HG02798 (cell line): Measurements from ENCODE around the gene PML.
"Not testable (repeated sequence)": the region's sequence is repeated elsewhere in the genome, so short reads cannot be mapped to it uniquely, and the experiment has no call there.

Experiments
- ATAC-seq: cut with Tn5 transposase; IDR thresholded peaks from one replicate; pipeline ENCODE4 v1.9.1; 2021; ENCODE audit warnings: mild to moderate bottlenecking; ENCODE audit not compliant: unreplicated experiment, poor library complexity

PML gene

DNA sequence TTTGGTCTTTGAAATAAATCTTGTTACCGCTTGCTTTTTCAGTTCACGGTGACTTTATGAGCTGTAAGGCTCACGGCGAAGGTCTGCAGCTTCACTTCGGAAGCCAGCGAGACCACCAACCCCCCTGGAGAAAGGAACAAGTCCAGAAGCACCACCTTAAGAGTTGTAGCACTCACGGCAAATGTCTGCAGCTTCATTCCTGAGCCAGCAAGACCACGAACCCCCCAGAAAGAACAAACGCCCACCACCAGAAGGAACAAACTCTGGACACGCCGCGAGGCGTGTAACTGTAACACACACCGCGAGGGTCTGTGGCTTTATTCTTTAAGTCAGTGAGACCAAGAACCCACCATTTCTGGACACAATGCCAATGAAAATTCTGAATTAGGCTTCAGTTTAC is 59.0 kb downstream of the PML start:
- ATAC-seq = no peak

DNA sequence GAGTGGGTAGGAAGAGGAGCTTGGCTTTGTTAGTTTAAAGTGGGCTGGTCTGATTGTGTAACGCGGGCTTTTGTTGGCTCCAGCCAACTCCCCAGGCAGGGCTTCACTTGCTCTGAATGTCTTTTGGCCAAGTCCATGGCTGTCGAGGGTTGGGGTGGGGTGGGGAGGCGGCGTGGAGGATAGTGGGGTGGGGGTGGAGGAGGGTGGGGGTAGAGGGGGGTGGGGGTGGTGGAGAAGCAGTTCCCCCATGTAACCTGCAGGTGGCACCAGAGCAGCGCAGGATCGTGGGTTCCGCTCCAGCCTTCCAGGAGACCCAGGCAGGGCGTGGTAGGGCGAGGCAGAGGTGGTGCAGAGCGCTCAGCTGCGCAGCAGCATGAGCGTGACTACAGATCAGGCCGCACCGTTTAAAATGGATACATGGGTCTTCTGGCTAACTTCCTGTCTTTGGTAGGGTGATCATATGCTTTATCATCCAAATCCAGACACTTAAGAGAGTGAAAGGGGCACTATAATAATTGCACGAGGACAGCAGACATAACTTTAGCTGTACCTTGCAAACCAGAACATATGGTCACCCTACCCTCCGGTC is 59.5 kb downstream of the PML start:
- ATAC-seq = no peak

DNA sequence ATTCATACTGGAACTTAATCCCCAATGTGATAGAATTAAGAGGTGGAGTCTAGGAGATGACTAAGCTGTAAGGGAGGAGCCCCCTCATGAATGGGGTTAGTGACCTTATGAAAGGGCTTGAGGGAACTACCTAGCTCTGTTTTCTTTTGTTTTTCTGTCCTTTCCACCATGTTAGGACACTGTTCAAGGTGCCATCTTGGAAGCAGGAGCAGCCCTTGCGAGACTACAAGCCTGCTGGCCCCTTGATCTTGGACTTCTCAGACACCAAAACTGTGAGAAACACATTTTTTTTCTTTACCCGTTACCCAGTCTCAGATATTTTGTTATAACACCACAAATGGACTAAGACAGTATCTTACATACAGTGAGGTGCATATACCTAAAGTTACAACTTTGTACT is 61.3 kb downstream of the PML start:
- ATAC-seq = no peak

DNA sequence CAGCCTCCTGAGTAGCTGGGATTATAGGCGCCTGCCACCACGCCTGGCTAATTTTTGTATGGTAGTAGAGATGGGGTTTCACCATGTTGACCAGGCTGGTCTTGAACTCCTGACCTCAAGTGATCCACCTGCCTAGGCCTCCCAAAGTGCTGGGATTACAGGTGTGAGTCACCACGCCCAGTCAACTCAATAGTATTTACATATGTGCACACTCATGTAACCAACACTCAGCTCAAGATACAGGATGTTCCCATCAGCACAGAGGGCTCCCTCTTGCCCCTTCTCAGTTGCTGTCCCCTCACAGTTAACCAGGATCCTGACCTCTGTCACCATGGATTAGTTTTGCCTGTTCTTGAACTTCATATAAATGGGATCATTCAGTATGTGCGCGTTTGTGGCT is 61.8 kb downstream of the PML start:
- ATAC-seq = not testable (repeated sequence)

DNA sequence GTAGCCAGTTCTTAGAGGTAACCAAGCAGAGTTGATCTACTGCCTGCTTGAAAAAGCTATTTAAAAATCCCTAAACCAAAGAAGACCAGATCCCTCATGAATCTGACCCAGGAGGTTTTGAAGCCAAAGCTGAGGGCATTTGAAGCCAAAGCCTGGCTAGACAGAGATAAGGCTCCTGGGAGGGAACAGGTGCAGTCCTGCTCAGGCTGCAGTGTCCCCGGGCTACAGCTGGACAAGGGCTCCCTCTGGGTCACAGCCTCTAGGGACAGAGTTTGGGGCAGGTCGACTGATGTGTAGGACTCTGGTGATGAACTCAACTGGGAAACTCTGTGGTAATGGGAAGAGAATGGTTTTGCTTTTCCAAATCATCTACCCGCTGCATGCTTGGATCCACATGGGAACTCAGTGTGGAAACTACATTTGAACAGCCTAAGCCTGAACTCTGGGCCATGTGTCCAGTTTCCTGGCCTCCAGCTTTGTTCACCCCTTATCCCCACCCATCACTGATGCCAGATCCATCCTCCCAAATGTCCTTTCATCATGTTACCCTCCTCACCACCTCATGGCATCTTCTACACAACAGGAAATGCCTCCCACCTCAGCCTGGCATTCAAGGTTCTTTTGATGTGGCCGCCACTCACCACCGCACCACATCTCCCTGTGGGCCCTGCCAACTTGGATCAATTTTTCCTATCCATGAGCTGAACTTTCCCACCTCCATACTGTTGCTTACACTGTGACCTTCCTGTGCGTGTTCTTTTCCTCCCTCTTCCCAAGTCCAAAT is 64.7 kb downstream of the PML start:
- ATAC-seq = not testable (repeated sequence)

DNA sequence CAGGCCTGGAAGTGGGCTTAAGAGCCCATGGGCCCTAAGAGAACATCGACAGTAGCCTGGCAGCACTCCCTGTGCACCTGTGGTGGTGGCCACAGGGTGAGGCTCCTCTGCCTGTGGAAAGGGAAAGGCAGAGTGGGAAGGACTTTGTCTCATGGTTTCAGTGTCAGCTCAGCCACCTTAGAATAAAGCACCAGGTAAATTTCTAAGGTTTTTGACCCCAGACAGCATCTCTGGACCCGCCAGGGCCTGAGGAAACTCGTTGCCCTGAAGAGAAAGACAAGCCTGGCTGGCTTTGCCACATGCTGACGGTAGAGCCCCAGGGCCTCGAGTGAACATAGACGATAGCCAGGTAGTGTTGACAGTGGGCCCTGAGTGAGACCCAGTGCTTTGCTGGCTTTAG is 65.7 kb downstream of the PML start:
- no peak for ATAC-seq

DNA sequence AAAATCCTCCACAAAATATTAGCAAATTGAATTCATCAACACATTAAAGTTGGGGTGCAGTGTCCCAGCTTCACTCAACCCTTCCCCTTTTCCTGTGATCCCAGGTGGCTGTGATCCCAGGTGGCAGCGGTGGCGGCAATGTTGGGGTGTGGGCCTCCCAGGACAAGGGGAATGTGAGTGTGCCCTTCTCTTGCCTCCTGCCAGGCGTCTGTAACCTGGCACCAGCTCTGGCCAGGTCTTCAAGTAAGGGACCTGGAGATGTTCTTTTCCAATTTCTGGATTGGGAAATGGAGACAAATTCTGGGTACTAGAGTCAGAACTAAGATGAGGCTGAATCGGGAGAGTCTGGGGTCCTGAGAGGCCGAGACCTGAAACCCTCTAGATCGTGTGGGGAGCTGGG is 67.7 kb downstream of the PML start:
- ATAC-seq = no peak

DNA sequence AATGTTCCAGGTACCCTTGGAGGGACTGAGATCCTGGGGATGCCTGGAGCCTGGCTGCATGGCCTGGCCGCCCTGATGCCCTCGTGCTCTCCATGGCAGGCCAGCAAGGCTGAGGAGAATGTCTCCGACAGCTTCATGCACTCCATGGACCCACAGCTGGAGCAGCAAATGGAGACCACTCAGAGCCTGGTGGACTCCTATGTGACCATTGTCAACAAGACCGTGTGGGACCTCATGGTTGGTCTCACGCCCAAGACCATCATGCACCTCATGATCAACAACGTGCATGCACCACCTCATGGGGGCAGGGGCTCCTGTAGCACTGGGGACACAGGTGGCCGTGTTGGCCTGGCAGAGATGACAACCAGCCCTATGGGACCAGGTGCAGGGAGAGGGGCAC is 68.2 kb downstream of the PML start:
- ATAC-seq = no peak

DNA sequence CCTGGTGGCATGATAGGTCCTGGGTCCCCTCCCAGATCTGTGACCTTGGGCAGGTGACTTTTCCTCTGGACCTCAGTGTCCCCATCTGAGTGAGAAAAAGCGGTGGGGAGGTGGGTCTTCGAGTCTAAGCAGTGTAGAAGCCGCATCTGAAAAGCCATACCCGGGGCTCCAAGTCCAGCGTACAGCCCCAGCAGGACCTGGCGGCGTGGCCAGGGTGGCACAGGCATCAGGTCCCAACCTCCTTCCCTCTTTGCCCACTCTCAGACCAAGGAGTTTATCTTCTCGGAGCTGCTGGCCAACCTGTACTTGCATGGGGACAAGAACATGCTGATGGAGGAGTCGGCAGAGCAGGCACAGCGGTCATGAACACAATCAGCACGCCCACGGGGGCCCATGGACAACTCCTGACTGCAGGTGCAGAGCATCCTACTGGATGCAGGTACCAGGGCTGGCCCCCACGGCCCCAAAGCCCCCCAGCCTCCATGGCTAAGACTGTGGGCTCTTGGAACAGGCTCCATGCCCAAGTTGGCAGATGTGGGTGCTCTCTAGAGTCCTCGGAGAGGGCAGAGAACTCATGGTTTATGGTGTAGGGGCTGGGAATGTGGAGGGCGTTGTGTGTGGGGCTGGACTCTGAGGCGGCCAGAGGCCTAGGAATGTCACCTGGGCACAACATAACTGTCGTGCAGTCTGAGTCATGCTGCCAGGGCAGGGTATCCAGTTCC is 69.1 kb downstream of the PML start:
- ATAC-seq = not testable (repeated sequence)

DNA sequence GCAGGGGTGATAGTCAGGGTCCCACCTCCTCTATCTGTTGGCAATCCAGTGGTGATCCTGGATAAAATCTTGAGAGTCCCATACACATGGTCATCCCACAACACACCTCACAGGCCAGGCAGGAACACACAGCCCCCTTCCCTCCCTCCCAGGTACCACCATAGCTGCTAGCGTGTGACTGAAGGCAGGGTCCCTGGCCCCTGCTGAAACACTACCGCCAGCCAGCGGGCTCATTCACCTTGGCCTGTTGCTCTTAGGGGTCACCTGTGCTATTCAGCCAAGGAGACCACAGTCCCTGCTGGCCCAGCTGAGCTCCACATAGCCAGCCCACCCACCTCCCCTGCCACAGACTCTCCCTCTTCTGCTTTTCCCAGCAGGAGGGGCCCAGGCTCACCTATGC is 69.7 kb downstream of the PML start:
- ATAC-seq = not testable (repeated sequence)

DNA sequence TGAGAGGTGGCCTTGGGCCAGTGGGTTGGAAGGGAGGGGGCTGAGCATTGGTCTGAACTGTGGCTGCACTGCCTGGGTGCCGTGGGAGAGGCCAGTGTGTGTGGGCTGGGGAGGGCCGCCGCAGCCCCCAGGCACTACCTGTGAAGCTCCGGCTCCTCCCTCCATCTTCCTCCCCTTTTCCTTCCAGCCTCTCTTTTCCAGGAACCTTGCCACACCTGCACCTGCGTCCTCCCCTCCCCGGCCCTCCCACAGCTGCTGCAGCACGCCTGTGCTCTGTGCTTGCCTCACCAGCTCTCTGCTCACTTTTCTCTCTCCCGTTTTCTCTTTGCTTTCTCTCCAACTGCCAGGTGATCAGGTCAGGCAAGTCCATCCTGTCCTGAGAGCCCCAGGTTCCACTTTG is 70.3 kb downstream of the PML start:
- not testable (repeated sequence) for ATAC-seq

DNA sequence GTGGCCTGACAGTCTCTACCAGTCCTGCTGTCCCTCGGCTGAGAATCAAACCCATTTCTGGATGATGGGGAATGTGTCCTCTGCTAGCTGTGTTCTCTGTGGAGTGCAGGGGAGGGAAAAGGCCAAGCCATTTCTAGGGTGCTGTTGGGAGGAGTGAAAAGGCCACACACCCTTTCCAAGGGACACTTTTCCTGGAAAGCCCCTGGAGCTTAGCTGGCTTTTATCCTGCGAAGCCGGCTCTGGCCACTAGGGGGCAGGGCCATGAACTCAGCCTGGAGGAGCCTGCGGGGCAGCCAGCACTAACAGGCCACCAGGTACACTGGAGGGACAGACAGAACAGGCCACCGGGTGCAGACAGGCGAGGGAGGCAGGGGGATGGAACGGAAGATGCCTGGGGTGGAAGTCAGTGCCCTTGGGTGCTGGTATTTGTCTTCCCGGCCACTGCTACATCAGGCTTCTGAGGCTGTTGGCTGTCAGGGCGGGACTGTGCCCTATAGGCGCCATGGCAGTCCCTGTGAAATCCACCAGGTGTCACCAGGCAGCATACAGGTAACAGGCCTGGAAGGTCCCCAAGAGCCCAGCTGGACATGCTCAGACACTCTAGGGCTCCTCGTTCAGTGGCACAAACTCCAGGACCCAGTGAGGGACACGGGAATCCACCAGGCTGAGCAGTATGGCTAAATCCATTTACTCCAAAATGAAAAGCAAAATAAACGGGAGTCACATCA is 71.3 kb downstream of the PML start:
- peak; percentile 57 for ATAC-seq

DNA sequence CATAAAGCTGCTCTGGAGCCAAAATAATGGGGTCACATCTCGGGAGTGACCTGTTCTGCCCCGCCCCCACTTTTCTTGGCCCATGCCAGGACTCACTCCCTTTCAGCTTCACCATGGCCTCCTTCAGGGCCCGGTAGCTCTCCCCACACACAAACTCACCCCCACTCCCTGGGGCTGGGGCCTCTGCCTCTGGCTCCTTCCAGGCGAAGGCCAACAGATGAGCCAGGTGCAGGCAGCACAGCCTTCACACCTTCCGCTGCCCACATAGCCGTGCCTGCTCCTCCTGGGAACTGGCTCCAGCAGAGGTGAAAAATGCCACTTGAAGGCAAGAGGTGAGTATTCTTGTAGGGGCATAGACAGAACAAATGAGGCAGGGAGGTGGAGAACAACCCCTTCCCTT is 77.1 kb downstream of the PML start:
- not testable (repeated sequence) for ATAC-seq

DNA sequence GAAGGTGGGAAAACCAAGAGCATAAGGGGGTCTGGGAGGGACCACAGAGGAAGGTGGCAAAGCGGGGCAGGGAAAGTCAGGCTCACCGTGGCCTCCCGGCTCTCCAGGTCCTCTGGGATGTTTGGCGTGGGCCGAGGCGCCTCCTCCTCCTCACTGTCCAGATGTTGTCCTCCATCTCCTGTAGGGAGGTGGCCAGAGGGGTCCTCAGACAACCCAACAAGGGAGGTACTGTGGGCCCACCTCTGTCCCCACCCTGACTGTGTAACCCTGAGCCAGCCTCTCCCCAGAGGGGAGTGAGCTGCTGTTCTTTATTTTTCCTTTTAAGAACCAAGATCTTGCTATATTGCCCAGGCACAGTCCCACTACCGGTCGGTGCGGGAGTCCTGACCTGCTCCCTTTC is 77.6 kb downstream of the PML start:
- not testable (repeated sequence) for ATAC-seq

DNA sequence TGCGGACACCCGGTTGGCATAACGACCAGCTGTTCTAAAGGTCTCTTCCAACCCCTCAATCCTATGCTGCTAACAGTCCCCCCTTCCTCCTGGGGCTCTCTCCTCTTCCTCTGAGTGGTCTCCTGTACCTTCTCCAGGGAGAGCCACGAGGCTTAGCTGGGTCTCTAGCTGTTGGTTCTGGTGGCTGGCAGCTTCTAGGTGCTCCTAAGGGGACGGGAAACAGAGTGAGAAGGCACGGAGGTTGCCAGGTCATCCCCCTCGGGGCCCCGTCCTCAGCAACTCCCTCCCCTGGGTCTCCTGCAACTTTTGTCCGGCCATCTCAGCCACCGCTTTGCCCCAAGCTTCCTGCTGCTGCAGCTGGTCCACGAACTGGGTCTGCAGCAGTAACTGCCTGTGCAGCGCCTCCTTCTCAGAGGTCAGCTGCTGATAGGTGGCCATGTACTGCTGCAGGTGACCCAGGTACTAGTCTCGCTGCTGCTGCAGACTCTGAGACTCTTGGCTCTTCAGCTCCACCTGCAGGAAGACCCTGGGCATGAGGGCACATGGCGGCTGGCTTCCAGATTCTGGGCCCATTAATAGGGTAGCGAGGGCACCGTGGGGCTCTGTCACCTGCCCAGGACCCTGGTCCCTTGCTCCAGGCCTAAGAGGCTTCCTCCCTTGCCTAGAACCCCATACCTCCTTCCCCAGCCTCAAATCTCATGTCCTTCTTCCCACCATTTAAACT is 78.3 kb downstream of the PML start:
- not testable (repeated sequence) for ATAC-seq

DNA sequence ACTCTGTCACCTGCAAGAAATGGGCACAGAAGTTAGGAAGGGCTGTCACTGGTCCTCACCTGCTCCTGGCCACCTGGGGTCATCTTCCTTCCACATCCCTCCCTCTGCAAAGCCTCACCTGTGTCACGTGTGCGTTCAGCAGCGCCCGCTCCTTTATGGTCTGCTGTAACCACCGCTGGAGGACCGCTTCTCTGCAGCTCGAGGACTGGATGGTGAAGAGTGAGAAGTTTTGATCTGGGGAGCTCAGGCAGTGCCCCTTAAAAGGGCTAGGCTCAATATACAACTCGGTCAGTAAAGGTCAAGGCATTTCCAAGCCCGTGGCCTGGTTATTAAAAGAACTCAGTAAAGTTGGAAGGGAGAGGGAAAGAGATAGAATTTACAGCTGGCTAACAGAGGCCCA is 81.3 kb downstream of the PML start:
- not testable (repeated sequence) for ATAC-seq

DNA sequence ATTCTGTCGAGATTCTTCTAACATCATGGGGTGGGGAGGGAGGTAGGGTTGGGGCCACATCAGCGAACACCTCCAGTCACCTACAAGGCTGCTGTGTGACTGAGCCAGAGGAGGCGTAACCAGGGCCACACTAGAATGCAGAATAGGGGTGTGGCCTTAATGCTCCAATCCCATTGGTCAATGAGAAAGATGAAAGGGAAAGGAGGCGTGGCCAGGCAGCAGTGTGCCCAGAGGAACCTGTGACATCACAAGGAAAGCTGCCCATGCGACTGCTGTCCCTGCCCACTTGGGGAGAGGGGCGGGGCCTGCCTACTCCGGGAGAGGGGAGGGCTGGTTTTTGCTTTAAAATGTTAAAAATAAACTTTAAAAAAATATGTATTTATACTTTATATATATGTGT is 87.9 kb downstream of the PML start, which contains the start of gene GOLGA6A:
Gene GOLGA6A, minus strand, starts transcription at position 101 of the 400 bp plus-strand sequence. Its CDS starts 41 bp downstream, at position 60.
- ATAC-seq = not testable (repeated sequence)

DNA sequence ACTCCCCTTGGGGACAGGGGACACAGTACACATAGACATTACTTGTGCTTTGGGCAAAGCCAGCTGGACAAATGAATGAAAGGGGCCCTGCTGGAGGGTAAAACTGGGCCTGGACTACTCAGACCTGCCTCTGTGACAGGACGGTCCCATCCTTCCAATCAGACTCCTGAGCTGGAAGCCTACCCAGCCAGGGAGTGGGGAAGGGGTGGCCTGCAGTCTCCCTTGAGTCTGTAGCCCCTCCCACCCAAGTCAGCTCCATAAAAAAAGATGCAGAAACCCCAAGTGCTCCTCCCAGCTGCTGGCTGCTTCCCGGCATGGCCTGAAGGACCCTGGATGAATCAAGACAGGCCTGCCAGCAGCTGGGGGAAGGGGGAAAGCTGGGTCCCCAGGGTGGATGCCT is 100.1 kb downstream of the PML start:
- not testable (repeated sequence) for ATAC-seq

DNA sequence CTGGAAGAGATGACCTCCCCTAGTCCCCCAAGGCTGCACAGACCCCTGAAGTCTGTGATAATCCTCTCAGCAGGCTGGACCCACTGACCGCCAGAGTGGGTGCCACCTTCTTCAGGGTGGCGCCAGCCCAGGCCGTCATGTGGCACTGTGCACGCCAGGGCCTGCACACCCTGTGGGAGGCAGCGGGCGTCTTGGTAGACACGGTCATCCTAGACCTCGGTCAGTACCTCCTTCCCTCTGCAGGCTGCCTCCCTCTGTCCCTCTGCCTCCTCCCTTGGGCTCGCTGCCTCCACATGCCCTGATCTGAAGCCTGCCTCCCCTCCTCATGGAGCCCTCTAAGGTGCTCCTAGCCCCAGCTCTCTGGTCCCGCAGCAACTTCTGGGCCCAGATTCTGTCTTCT is 101.1 kb downstream of the PML start:
- ATAC-seq = not testable (repeated sequence)
